Measurements from ENCODE around the gene CANT1. TPM values are rescaled to one million over a fixed set of nuclear protein-coding genes. Genes with fewer than 3 reads are reported as not detected.
A peak's percentile ranks its signal among the peaks of the same experiment; 100 is the strongest.

CANT1 gene
- total and polyA plus RNA-seq, 2 of the 13 experiments (the other 11 are each of a cell fraction or from before 2014, with no cell fraction given), result 34.1 to 42.1 TPM

DNA sequence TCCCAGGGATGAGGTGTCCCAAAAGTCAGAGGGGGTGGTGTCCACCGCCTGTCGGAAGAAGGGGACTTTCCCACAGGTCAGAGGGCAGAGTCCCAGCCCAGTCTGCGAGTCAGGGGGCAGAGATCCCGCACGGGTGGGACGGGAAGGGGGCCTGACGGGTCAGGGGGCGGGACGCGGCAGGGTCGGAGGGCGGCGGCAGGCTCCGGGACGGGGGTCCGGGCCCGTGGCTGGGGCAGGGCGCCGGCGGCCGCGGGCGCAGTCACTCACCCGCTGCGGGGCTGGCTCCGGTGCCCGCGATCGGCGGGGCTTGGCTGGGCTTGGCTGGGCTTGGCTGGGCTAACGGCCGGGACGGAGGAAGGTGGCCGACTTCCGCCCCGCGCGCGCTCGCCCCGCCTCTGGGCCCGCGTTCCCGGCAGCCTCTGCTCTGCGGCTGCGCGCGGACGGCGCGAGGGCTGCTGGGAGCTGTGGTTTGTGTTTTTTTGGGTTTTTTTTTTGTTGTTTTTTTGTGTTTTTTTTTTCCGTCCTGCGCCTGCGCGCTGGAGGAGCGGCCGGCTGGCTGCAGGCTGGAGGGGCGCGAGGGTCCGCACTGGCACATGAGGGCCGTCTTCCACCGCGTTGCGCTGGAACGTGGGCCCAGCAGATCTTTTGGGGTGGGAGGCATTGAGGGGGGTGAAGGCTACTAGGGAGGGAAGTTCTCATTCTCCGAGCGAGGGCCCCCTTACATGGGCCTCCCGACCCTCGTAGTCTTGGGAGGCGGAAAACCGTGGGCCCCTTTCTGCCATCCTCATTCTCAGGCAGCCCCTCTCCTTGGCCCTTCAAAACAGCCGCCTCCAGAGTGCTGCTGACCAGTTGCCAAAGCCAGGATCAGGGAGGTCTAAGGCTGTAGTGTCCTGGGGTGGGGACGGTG is at the start of gene CANT1 (continued):
- TF ChIP-seq BHLHE40 (IDR thresholded peaks at IDR 0.05; ENCODE audit: low read length) (no peak), ZBTB7B (CRISPR knock-in tag; IDR thresholded peaks at IDR 0.05) (peak; percentile 88; the same call in 1 of the 2 replicates), CREM (IDR thresholded peaks at IDR 0.05) (no peak; the same call in 1 of the 2 replicates), CREM (CRISPR knock-in tag; IDR thresholded peaks at IDR 0.05) (no peak), ZNF24 (IDR thresholded peaks at IDR 0.05) (no peak), HNRNPH1 (optimal IDR thresholded peaks at IDR 0.05; ENCODE audit: low read depth, low read length) (no peak), ZFP36L1 (CRISPR knock-in tag; IDR thresholded peaks at IDR 0.05) (no peak), ZFAT (CRISPR knock-in tag; conservative IDR thresholded peaks at IDR 0.05) (no peak), ATAD3A (CRISPR knock-in tag; IDR thresholded peaks at IDR 0.05) (no peak), SMAD1 (CRISPR knock-in tag; IDR thresholded peaks at IDR 0.05; ENCODE audit: borderline replicate concordance, low read depth) (no peak), HNRNPUL1 (IDR thresholded peaks at IDR 0.05; ENCODE audit: low read depth, low read length) (no peak), ZSCAN25 (CRISPR knock-in tag; IDR thresholded peaks at IDR 0.05) (peak; percentile 47; the same call in 1 of the 2 replicates), GABPA (IDR thresholded peaks at IDR 0.05; ENCODE audit: low read depth, low read length) (peak; percentile 69), GABPA (CRISPR knock-in tag; IDR thresholded peaks at IDR 0.05; ENCODE audit: low read depth) (peak; percentile 69), ZNF180 (CRISPR knock-in tag; IDR thresholded peaks at IDR 0.05; ENCODE audit: borderline replicate concordance, low read depth) (no peak), MYC (CRISPR knock-in tag; IDR thresholded peaks at IDR 0.05; ENCODE audit: borderline replicate concordance) (peak; percentile 62), ZFP36L2 (CRISPR knock-in tag; IDR thresholded peaks at IDR 0.05) (no peak; the same call in 1 of the 2 replicates), ZNF484 (CRISPR knock-in tag; IDR thresholded peaks at IDR 0.05; ENCODE audit: borderline replicate concordance, low read depth) (no peak), ZNF431 (CRISPR knock-in tag; IDR thresholded peaks at IDR 0.05; ENCODE audit: borderline replicate concordance, low read depth) (no peak; the same call in 1 of the 2 replicates), YY1 (IDR thresholded peaks at IDR 0.05; ENCODE audit: insufficient read depth, insufficient replicate concordance, low read depth, low read length) (peak; percentile 81), REPIN1 (CRISPR knock-in tag; IDR thresholded peaks at IDR 0.05; ENCODE audit: borderline replicate concordance, low read depth) (peak; percentile 81; the same call in 1 of the 2 replicates)
- TF ChIP-seq, protein P1, sequence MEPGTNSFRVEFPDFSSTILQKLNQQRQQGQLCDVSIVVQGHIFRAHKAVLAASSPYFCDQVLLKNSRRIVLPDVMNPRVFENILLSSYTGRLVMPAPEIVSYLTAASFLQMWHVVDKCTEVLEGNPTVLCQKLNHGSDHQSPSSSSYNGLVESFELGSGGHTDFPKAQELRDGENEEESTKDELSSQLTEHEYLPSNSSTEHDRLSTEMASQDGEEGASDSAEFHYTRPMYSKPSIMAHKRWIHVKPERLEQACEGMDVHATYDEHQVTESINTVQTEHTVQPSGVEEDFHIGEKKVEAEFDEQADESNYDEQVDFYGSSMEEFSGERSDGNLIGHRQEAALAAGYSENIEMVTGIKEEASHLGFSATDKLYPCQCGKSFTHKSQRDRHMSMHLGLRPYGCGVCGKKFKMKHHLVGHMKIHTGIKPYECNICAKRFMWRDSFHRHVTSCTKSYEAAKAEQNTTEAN (CRISPR knock-in tag; conservative IDR thresholded peaks at IDR 0.05), result no peak
- TF ChIP-seq, protein P2, sequence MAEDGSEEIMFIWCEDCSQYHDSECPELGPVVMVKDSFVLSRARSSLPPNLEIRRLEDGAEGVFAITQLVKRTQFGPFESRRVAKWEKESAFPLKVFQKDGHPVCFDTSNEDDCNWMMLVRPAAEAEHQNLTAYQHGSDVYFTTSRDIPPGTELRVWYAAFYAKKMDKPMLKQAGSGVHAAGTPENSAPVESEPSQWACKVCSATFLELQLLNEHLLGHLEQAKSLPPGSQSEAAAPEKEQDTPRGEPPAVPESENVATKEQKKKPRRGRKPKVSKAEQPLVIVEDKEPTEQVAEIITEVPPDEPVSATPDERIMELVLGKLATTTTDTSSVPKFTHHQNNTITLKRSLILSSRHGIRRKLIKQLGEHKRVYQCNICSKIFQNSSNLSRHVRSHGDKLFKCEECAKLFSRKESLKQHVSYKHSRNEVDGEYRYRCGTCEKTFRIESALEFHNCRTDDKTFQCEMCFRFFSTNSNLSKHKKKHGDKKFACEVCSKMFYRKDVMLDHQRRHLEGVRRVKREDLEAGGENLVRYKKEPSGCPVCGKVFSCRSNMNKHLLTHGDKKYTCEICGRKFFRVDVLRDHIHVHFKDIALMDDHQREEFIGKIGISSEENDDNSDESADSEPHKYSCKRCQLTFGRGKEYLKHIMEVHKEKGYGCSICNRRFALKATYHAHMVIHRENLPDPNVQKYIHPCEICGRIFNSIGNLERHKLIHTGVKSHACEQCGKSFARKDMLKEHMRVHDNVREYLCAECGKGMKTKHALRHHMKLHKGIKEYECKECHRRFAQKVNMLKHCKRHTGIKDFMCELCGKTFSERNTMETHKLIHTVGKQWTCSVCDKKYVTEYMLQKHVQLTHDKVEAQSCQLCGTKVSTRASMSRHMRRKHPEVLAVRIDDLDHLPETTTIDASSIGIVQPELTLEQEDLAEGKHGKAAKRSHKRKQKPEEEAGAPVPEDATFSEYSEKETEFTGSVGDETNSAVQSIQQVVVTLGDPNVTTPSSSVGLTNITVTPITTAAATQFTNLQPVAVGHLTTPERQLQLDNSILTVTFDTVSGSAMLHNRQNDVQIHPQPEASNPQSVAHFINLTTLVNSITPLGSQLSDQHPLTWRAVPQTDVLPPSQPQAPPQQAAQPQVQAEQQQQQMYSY (CRISPR knock-in tag; IDR thresholded peaks at IDR 0.05), result no peak
